ENCODE measurements around the gene LAPTM4A.
A peak's percentile ranks its signal among the peaks of the same experiment; 100 is the strongest.

The LAPTM4A gene

DNA sequence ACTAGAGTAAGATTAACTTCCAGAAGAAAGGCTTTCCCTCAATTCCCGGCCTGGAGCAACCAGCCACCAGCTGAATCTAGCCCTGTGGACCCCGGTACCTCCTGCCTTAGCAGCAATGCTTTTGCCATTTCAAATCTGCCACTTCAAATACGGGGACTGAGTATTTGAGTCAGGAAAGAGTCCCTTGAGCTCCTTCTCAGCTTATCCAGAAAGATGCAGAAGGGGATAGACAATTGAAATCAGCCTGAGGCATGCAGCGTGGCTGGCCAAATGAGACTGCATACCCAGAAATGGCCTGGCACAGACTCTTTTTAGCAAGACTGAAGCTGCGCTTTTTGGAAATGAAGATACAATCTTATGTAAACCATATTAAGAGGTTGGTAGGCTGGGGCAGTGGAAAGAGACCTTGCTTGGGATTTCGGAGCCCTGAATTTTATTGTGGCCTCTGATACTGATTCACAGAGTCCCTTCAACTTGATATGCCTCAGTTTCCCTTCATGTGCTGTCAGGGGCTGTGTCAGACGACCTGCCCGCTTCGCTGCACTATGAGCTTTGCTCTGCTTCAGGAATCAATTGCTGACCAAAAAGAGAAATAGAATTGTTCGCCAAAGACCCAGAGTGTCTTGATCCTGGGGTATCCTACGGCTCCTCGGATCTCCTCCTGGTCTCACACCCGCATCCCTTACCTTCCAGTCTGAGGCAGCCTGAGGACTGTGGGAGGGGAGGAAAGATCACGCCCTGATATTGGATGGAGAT lies 40.0 kb downstream of the LAPTM4A start:
- Mint-ChIP-seq H3K27me3 (ENCODE audit: low read depth, poor library complexity) (peaks cover 36% of the 10 kb centered on the region), H3K27ac (no peak overlapping the region), H3K4me3 (peak overlapping the region; percentile 78), H3K36me3 (ENCODE audit: low read depth) (no peaks in the 10 kb centered on the region), H3K4me1 (peaks cover 26% of the 10 kb centered on the region), H3K9me3 (peaks cover 11% of the 10 kb centered on the region)
- TF ChIP-seq, protein P1, sequence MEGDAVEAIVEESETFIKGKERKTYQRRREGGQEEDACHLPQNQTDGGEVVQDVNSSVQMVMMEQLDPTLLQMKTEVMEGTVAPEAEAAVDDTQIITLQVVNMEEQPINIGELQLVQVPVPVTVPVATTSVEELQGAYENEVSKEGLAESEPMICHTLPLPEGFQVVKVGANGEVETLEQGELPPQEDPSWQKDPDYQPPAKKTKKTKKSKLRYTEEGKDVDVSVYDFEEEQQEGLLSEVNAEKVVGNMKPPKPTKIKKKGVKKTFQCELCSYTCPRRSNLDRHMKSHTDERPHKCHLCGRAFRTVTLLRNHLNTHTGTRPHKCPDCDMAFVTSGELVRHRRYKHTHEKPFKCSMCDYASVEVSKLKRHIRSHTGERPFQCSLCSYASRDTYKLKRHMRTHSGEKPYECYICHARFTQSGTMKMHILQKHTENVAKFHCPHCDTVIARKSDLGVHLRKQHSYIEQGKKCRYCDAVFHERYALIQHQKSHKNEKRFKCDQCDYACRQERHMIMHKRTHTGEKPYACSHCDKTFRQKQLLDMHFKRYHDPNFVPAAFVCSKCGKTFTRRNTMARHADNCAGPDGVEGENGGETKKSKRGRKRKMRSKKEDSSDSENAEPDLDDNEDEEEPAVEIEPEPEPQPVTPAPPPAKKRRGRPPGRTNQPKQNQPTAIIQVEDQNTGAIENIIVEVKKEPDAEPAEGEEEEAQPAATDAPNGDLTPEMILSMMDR (IDR thresholded peaks at IDR 0.05) = no peak
- DNase-seq = no peak

DNA sequence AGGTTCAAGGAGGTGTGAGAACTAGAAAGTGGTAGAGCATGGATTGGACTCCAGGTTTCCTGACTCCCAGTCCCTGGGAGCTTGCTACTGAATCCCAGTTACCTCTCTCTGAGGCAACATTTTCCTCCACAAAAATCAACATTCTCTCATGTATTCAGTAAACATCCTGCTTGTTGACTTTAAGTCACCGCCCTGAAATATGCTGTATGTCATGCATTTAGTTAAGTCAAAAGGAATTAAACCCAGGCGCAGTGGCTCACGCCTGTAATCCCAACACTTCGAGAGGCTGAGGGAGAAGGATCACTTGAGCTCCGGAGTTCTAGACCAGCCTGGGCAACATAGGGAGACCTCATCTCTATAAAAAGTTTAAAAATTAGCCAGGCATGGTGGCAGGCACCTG lies 42.7 kb downstream of the LAPTM4A start:
- peaks cover under 1% of the 10 kb centered on the region for H3K9me3 Mint-ChIP-seq
- no peak overlapping the region for H3K4me3 Mint-ChIP-seq
- no peak overlapping the region for H3K27ac Mint-ChIP-seq
- DNase-seq = no peak
- H3K27me3 Mint-ChIP-seq (ENCODE audit: low read depth, poor library complexity) = peaks cover 32% of the 10 kb centered on the region
- H3K4me1 Mint-ChIP-seq = peaks cover 26% of the 10 kb centered on the region
- no peaks in the 10 kb centered on the region for H3K36me3 Mint-ChIP-seq (ENCODE audit: low read depth)
- TF ChIP-seq, protein P1 (IDR thresholded peaks at IDR 0.05) = no peak

DNA sequence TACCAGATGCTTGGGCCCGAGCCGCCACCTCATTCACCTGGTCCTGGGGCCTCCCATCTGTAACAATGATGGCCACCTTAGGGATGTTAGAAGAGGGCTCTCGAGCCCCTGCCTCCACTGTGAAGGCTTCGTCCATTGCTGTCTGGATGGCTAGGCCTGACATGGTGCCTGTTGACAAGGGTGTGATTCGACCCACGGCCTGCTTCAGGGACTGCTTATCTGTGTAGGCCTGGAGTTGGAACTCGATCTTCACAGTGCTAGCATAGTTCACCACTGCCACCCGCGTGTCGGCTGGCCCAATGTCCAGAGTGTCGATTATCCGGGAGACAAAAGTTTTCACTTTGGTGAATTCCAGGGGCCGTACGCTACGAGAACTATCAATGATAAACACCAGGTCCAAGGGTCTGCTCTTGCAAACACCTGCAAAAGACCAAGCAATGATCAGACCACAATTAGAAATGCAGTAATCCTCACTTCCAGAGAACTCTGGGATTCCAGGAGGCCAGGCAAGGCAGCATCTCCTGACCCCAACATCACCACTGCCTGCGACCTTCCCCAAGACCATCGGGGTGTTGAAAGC lies 45.4 kb downstream of the LAPTM4A start:
- peaks cover 7% of the 10 kb centered on the region for H3K4me1 Mint-ChIP-seq
- H3K4me3 Mint-ChIP-seq = no peak overlapping the region
- DNase-seq = no peak
- H3K9me3 Mint-ChIP-seq = no peaks in the 10 kb centered on the region
- no peak overlapping the region for H3K27ac Mint-ChIP-seq
- H3K36me3 Mint-ChIP-seq (ENCODE audit: low read depth) = no peaks in the 10 kb centered on the region
- TF ChIP-seq, protein P1 (IDR thresholded peaks at IDR 0.05) = no peak
- H3K27me3 Mint-ChIP-seq (ENCODE audit: low read depth, poor library complexity) = peaks cover 11% of the 10 kb centered on the region

DNA sequence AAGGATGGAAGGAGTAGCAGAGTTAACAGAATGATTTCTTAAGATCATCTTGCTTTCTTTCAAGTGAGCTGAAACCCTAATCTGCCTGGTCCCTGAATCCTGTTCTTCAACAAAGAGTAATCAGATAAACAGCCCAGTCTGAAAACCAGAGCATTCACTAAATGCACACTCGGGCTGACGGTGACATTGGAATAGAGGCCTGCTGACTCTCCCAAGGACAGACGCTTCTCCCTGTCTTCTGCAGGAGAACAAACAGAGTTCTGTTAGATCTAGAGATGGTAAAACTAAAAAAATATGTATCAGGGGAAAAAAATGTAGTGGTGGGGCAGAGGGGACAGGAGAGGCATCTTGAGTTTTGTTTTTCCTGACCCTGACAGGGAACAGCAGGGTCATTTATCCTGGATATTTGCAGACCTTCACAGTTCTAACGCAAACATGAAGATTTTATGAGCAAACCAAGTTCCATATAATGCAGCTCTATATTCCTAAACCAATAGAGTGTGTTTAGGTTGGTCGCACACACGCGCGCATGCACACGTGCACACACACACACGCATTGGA lies 46.3 kb downstream of the LAPTM4A start:
- Mint-ChIP-seq H3K9me3 (no peaks in the 10 kb centered on the region), H3K27ac (no peak overlapping the region), H3K4me3 (no peak overlapping the region), H3K27me3 (ENCODE audit: low read depth, poor library complexity) (peaks cover 9% of the 10 kb centered on the region), H3K4me1 (peaks cover 4% of the 10 kb centered on the region), H3K36me3 (ENCODE audit: low read depth) (no peaks in the 10 kb centered on the region)
- TF ChIP-seq, protein P1 (IDR thresholded peaks at IDR 0.05) = no peak
- DNase-seq = no peak

DNA sequence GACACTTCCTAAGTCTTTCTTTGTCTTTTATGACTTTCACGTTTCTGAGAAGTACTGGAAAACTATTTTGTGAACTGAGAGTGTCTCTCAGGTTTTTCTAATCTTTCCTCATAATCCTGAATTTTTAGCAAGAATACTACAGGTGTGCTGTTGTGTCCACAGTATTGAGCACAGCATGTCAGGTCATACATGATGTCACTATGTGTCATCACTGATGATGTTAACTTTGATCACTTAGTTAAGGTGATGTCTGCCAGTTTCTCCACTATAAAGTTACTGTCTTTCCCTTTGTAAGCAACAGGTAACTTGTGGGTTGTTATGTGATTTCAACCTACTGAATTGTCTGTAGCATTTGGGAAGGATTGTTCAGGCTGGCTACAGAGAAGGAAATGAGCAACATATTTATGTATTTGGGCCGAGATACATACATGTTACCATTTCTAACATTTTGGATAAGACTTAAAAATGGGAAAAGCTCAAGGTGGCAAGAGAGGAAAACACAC lies 50.0 kb downstream of the LAPTM4A start:
- no peaks in the 10 kb centered on the region for H3K9me3 Mint-ChIP-seq
- H3K36me3 Mint-ChIP-seq (ENCODE audit: low read depth) = no peaks in the 10 kb centered on the region
- H3K4me1 Mint-ChIP-seq = no peaks in the 10 kb centered on the region
- DNase-seq = no peak
- TF ChIP-seq, protein P1 (IDR thresholded peaks at IDR 0.05) = no peak
- H3K4me3 Mint-ChIP-seq = no peak overlapping the region
- H3K27ac Mint-ChIP-seq = no peak overlapping the region
- H3K27me3 Mint-ChIP-seq (ENCODE audit: low read depth, poor library complexity) = peaks cover 3% of the 10 kb centered on the region
